Measurements from ENCODE around the gene MATN1. TPM values are rescaled to one million over a fixed set of nuclear protein-coding genes. Genes with fewer than 3 reads are reported as not detected.

MATN1 gene
- total RNA-seq, 2 donors from 2014 or later = not detected

GRCh38 chr1:30714536-30715090, 8.8 kb downstream of the MATN1 start:
- Mint-ChIP-seq H3K4me3 (no peak overlapping the region), H3K27ac (no peak overlapping the region), H3K4me1 (no peaks in the 10 kb centered on the region), H3K9me3 (peaks cover 22% of the 10 kb centered on the region), H3K36me3 (ENCODE audit: low read depth) (no peaks in the 10 kb centered on the region), H3K27me3 (ENCODE audit: insufficient read depth) (peaks cover 6% of the 10 kb centered on the region)
- Histone ChIP-seq H3K4me3 (ENCODE audit: low read length) (no peak overlapping the region), H3K36me3 (ENCODE audit: control insufficient read depth, insufficient read depth, low read length) (no peaks in the 10 kb centered on the region), H3K4me1 (ENCODE audit: control insufficient read depth, insufficient read depth, low read length) (no peaks in the 10 kb centered on the region), H3K9me3 (ENCODE audit: control insufficient read depth, low read length) (peaks cover 11% of the 10 kb centered on the region), H3K27ac (ENCODE audit: low read depth, low read length) (no peak overlapping the region), H3K27me3 (ENCODE audit: control insufficient read depth, insufficient read depth, low read length, poor library complexity, severe bottlenecking) (peaks cover 7% of the 10 kb centered on the region), H3K9ac (ENCODE audit: extremely low read depth, low read length, poor library complexity, severe bottlenecking) (no peak overlapping the region)
- WGBS, 2 experiments (ENCODE audit: insufficient coverage in 1 of 2, insufficient read length in 1 of 2) = 95 to 98% methylated on average over 8 of the region's 8 CpGs
- no peak for TF ChIP-seq CTCF (conservative IDR thresholded peaks at IDR 0.05)
- DNase-seq = no peak

- peaks cover 12% of the 10 kb centered on the region for H3K27me3 Mint-ChIP-seq (ENCODE audit: insufficient read depth)
- no peak for TF ChIP-seq CTCF (conservative IDR thresholded peaks at IDR 0.05)
- Histone ChIP-seq H3K36me3 (ENCODE audit: control insufficient read depth, insufficient read depth, low read length) (no peaks in the 10 kb centered on the region), H3K4me1 (ENCODE audit: control insufficient read depth, insufficient read depth, low read length) (no peaks in the 10 kb centered on the region), H3K9ac (ENCODE audit: extremely low read depth, low read length, poor library complexity, severe bottlenecking) (no peak overlapping the region), H3K27ac (ENCODE audit: low read depth, low read length) (no peak overlapping the region), H3K9me3 (ENCODE audit: control insufficient read depth, low read length) (peaks cover 11% of the 10 kb centered on the region), H3K4me3 (ENCODE audit: low read length) (no peak overlapping the region), H3K27me3 (ENCODE audit: control insufficient read depth, insufficient read depth, low read length, poor library complexity, severe bottlenecking) (peaks cover 9% of the 10 kb centered on the region)
- 38 to 85% methylated on average over 2 to 4 of the region's 4 CpGs for whole genome bisulfite sequencing, 2 experiments (ENCODE audit: insufficient coverage in 1 of 2, insufficient read length in 1 of 2)
- peaks cover 22% of the 10 kb centered on the region for H3K9me3 Mint-ChIP-seq
- no peak for DNase-seq
- no peak overlapping the region for H3K27ac Mint-ChIP-seq
- no peak overlapping the region for H3K4me3 Mint-ChIP-seq
- no peaks in the 10 kb centered on the region for H3K4me1 Mint-ChIP-seq
- H3K36me3 Mint-ChIP-seq (ENCODE audit: low read depth) = no peaks in the 10 kb centered on the region
Measured at GRCh38 chr1:30714025-30714424, 9.4 kb downstream of the MATN1 start.

- H3K4me3 ChIP-seq (ENCODE audit: low read length) = no peak overlapping the region
- H3K9ac ChIP-seq (ENCODE audit: extremely low read depth, low read length, poor library complexity, severe bottlenecking) = no peak overlapping the region
- no peak for TF ChIP-seq CTCF (conservative IDR thresholded peaks at IDR 0.05)
- H3K27me3 Mint-ChIP-seq (ENCODE audit: insufficient read depth) = peaks cover 13% of the 10 kb centered on the region
- 87 to 89% methylated on average over 7 to 12 of the region's 12 CpGs for WGBS, 2 experiments (ENCODE audit: insufficient coverage in 1 of 2, insufficient read length in 1 of 2)
- no peak overlapping the region for H3K27ac ChIP-seq (ENCODE audit: low read depth, low read length)
- H3K27me3 ChIP-seq (ENCODE audit: control insufficient read depth, insufficient read depth, low read length, poor library complexity, severe bottlenecking) = peaks cover 9% of the 10 kb centered on the region
- DNase-seq = no peak
- peaks cover 11% of the 10 kb centered on the region for H3K9me3 ChIP-seq (ENCODE audit: control insufficient read depth, low read length)
- H3K4me1 Mint-ChIP-seq = no peaks in the 10 kb centered on the region
- no peaks in the 10 kb centered on the region for H3K36me3 ChIP-seq (ENCODE audit: control insufficient read depth, insufficient read depth, low read length)
- no peak overlapping the region for H3K27ac Mint-ChIP-seq
- H3K4me3 Mint-ChIP-seq = no peak overlapping the region
- H3K36me3 Mint-ChIP-seq (ENCODE audit: low read depth) = no peaks in the 10 kb centered on the region
- H3K4me1 ChIP-seq (ENCODE audit: control insufficient read depth, insufficient read depth, low read length) = no peaks in the 10 kb centered on the region
- peaks cover 22% of the 10 kb centered on the region for H3K9me3 Mint-ChIP-seq
Measured at GRCh38 chr1:30713311-30713710, 10.1 kb downstream of the MATN1 start.
